Stimulated activated CD8-positive, alpha-beta memory T cell treated with anti-CD3 and anti-CD28 coated beads, Interleukin-7, amount 100 ng/mL, for 48 hours (primary cell): ENCODE results near the gene ZDHHC14.

Source experiments
- DNase-seq, 2 donors: peaks; one replicate each; pipeline ENCODE4 v3.0.0-alpha.2; 2020; ENCODE audit warnings: low read depth in 1 of 2; ENCODE audit errors: extremely low read depth in 1 of 2

The ZDHHC14 gene

DNA sequence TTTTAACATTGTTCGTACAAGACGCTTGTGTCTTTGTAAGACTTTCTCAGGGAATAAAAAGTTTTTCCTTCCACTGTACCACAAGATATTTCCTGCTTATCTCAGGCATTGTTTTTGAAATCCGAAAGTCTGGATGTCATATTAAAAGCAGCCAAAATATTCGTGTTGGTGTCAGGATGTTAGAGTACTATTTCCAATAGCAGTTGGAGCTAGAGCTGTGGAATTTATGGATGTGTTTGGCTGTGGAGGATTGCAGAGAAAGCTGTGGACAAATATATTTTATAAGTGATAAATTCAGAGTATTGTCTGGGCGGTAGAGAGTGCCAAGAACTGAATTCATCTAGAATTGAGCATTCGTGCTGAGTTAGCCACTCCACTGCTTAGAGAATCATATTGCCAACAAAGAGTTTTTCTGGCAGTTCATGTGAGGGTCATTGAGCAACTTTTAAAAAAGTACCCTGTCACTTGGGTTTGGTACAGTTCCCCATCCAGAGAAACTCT, 57.7 kb downstream of the ZDHHC14 start:
- no peak for DNase-seq

DNA sequence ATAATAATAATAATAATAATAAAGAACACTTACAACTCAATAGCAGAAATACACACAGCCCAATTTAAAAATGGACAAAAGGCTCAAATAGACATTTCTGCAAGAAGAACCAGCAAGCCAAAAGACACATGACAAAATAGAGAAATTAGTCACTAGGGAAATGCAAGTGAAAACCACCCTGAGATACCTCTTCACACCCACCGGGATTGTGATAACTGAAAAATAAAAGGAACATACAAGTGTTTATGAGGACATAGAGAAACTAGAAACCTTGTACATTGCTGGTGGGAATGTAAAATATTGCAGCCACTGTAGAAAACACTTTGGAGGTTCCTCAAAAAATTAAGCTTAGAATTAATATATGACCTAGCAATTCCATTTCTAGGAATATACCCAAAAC, 59.2 kb downstream of the ZDHHC14 start:
- no peak for DNase-seq

DNA sequence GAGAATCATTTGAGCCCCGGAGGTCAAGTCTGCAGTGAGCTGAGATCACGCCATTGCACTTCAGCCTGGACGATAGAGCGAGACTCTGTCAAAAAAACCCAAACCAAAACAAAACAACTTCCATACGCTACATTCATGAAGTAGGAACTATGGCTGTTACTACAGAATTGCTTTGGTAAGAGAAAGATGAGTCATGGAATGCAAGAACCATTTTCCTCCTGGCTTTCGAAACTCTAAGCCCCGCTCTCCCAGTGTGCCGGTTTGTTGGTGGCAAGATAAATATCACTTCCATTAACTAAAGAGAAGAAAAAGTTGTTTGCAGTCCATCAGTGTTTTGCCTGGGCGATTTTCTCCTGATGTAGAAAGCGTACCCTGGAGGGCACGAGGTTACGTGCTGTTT, 61.3 kb downstream of the ZDHHC14 start:
- DNase-seq, result no peak

DNA sequence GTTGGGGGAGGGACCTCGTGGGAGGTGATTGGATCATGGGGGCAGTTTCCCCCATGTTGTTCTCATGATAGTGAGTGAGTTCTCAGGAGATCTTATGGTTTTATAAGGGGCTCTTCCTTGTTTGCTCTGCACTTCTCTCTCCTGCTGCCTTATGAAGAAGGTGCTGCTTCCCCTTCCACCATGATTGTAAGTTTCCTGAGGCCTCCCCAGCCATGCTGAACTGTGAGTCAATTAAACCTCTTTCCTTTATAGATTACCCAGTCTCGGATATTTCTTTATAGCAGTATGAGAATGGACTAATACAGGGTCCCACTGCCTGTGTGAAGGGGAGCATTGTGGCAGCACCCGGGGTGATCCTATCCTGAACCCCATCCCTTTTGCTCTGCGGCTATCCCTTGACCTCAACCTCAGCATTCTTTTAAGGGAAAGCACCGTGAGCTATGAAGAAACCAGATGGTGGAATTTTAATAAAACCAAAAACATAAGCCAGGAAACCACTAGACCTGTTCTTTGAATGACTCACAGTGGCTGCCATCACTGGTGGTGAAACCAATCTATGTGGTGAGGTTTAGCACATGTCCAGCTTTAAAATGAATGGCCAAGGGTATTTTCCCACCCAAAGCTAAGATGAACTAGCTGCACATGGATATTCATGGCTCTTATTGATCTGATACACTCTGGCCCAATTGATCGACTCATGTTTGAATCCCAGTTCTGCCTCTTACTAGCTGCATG, 62.2 kb downstream of the ZDHHC14 start:
- no peak for DNase-seq

DNA sequence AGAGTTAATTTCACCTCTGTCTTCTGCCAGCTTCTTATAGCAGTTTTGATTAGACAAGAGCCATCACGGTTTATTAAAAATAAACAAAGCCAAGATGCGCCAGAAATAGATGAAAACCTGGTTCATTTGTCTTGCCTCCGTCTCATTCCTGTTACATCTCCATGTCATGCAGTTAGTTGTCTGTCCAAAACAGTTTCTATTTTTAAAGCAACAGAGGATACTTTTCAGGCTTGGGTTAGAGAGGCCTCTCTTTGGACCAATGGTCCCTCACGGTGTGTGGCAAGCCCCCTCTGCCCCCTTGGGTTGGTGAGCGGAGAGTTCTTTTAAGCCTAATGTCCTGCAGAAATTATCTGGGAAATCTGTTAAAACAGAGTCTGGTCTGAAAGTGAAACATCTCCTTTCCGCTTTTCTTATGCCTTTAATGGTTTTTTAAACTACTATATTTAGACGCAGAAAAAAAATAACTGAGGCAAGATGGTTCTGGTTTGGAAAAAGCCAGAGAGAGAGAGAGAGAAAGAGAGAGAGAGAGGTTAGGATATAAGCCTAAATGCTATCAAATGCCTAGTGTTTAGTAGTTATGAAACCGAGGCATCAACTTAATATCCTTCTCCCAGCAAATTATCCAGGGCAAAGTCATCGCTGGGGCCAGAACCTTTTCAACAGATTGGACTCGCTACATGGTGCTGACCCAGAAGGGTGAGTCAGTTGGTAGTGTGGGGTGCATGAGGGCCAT, 64.5 kb downstream of the ZDHHC14 start:
- no peak for DNase-seq

DNA sequence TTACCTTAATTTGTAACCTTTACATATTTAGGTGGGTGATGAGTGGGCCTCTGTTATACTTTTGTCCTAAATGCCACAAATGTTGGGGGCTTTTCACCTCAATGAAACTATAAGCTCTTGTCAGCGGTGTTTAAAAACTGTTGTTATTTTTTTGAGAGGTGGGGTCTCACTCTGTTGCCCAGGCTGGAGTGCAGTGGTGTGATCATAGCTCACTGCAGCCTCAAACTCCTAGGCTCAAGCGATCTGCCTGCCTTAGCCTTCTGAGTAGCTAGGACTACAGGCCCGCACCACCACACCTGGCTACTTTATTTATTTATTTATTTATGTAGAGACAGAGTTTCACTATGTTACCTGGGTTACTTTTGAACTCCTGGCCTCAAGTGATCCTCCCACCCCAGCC, 66.7 kb downstream of the ZDHHC14 start:
- DNase-seq, result no peak

DNA sequence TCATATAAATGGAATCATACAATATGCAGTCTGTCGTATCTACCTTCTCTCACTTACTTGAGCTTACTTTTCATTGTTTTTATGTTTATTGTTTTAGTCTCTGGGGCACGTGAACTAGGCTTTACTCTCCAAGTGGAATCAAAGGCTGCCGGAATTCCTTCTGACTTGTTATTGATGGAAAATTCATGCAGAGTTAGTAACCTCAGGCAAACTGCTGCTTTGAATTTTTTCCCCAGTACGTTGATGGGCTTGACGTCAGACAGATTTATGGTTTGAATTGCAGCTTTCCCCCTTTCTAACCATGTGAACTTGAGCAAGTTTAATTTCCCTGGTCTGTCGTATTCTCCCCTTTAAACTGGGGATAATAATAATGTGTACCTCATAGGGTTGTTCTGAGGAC, 68.6 kb downstream of the ZDHHC14 start:
- no peak for DNase-seq

DNA sequence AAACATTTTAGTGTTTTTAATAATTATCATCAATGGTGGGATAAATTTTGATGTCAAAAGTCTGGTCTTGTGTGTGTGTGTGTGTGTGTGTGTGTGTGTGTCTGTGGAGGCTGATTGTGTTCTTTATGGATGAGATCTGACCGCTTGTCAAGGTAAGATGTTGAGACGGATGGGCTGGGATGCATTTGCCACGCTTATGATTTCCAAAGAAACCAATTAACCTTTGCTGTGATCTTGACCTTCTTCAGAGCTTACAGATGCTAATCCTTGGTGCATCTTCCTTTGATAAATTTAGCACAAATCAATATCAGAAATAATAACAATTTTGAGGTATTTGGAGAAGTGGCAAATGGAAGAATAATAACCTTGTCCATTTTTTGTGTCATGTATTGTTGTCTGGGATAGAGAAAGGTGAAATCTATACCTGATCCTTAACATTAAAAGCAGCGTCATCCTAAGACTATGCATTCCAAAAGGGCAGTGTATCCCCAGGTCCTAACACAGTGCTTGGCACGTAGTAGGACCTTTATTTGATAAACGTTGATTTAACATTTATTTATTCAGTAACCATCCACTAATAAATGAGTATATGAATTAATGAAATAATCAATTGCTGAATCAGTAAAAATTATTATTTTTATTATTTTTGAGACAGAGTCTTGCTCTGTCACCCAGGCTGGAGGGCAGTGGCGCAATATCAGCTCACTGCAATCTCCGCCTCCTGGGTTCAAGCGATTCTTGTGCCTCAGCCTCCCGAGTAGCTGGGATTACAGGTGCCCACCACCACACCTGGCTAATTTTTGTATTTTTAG, 70.1 kb downstream of the ZDHHC14 start:
- no peak for DNase-seq

DNA sequence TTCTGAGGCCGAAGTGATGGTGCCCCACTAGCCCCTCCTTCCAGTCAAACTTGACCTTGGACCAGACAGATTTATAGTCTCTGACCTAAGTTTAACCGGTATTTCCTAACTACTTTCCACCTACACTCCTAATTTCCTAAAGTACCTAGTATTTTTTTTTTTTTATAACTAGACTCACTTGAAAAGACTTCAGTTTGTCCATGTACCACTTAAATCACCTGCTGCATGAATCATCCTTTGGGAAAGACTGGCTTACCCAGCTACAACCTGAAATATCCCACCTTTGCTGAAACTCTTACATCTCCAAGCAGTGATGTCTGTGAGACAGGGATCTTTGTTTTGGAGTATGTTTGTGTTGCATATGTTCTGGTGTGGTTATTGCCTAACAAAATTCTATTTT, 71.1 kb downstream of the ZDHHC14 start:
- no peak for DNase-seq

DNA sequence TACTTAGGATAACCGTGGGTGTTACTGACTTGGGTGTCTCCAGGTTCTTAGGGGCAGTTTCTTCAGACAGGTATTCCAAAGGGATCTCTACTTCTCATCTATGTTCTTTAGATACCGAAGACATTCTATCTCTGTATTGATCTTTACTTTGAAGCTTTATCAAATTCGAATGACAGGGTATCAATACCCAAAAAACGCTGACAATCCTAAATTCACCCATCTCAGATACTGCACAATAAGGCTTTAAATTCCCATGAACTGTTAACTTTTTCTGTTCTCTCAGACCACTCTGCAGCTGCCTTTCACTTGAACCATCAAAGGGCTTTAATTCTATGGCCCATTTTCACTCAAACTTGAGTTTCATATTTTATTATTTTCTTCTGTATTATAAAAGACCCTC, 72.1 kb downstream of the ZDHHC14 start:
- DNase-seq, result no peak

DNA sequence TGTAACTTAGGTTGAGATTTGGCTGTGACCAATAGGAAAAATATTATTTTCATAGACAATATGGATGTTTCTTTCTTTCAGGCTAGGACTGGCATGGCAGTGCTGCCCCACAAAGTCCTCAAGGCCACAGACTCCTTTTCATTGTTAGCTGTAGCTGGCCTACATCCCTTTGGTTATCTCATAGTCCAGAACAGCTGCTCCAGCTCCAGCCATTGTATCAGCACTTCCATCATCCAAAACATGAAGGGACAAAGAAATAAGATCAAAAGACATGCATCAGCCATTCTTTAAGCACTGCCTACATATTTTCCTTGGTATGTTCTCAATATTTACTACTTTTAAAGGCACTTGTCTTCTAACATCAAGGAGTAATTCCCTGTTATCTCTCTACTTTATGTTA, 73.0 kb downstream of the ZDHHC14 start:
- no peak for DNase-seq

DNA sequence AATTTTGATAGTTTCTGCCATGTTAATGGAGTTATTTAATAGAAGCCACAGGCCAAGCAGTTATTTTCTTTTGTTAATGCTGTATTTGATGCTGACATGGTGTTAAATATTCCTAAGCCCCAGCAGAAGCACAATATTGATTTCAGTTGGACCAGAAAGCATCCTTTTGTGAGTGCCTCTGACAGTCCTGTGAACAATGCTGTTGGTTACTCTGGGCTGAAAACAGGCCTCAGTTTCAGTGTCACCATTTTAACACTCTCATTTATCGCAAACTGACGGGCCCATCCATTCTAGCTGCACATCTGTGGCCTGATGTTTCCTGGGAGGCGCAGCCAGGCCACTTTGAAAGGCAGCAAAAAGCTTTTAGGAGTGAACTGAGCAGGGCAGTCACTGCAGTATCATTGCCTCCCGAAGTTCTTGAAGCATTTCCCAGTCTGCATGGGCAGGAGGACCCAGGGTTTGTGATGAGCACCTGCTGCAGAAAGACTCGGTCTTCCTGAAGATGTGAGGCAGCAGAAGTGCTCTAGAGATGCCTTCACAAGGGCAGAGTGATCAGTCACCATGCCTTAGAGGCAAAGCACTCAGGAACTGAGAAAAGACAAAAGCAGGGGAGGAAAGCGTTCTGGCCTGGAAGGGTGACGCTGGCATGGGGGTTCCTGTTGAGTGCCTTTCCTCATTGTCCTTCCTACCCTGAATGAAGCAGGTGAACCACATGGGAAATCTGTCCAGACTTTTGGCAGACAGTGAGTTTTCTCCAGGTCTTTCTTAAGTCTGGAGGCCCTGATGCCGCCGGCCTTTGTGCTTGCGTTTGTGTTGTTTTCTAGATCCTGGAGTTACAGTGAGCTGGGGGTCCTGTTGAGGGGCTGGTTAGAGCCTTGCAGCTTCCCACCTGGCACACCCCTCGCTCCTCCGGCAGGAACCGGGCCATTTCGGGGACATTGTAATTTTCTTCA, 74.0 kb downstream of the ZDHHC14 start:
- DNase-seq, result no peak

DNA sequence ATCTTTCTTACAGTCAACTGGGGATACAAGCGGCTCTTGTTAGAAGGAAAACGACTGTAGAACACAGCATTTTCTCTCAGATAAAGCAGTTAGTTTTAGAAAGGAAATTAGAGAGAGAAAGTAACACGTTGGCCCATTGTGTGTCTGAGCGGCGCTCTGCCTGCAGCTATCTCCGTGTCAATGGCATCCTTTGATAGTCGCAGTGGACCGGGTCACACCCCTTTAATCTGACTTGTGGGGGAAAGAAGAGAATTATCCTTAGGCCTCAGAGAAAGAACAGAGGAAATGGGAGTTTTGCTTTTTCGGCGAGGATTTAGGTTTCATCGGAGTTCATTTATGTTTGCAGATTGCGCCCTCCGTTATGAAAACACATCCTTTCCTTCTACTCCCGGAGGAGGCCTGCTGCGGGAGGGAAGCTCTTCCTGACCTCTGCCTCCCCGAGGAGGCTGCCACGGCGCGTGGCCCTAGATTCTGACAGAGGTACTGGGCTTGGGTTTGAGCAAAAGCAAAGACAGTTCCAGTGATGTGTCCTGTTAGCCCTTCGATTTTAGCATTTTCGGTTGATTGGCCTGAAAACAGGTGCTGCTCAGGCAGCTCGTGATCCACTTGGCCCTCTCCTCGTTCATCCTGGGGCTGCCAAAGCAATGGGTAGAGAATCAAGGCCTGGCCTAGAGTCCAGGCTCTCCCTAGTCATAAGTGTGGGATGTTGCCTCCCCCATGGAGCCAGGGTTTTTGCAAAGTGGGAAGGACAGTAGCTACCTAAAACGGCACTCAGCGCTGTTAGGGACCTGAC, 74.9 kb downstream of the ZDHHC14 start:
- DNase-seq, result no peak

DNA sequence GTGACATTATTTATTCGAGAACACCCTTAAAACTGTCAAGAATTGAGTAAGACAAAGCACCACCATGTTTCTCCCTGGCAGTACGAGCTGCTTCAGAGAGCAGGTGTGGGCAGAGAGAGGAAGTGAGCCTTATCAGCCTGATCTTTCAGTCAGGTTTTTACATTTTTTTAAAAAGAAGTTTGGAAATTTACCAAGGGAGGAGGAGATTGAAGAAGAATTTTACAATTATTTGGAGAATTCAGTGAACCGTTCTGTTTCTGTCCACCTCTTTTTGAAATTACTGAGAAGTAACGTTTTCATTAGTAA, 75.5 kb downstream of the ZDHHC14 start:
- DNase-seq, result no peak

DNA sequence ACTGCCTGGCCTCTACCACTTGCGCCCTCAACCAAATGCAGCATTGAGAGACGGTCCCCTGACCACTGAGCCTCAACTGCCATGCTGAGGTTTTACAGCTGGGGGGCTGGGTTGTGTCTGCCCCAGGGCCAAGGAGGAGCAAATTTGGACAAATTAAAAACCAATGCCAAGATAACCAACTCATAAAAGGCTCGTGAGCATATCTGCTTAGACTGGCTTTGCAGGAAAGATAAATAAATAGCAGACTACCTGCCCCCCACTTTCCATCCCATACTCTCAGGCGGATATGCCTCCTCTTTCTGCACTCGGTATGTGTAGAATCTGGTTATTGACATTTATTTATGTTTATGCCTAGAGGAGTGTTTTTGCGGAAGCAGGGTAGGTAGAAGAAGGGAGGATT, 76.8 kb downstream of the ZDHHC14 start:
- DNase-seq, result no peak

DNA sequence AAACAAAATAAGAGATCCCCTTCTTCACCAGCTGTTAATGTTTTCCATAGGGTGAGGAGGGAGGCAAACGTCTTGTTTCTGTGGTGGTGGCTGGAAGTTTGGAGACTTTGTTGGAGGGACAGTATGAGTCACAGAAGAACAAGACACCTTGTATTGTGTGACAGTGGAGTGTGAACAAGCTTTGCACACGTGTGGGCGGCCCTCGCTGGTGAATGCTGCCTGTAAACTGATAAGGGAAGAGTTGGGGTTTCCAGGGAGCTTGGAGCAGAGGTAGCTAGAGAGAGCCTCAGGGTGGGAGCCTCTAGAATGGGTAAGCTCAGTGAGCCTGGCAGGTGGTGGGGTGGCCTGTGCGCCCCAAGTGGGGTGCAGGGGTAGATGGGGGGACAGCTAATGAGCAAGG, 78.3 kb downstream of the ZDHHC14 start:
- peak in 1 of 2 donors; percentile 34 for DNase-seq

DNA sequence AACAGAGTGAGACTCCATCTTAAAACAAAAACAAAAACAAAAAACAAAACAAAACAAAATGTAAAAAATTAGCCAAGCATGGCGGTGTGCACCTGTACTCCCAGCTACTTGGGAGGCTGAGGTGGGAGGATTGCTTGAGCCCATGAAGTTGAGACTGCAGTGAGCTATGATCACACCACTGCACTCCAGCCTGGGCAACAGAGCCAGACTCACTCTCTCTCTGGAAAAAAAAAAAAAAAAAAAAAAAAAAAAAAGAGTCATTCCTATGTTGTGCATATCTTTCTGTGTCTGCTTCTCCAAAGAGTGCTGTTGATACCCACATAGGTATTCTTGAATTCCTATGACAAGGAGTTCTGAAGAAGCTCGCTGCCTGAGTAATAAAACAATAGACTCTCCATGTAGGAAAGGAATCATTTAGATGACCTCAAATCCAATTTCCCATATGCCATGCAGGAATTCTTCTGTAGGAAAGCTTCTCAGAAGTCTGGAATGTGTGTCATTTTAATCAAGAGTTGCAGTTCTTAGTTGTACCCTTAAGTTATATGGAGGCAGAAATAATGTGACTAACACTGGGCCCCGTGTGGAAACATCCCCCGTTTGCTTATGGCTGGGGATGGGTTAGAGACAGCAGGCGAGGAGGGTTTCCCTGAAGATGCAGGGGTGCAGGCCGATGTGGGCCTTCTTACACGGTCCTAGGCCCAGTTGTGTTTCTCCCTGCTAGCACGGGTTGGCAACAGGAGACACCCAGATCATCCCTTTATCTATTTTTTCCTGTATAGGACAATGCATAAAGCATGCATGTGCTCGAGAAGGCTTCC, 79.4 kb downstream of the ZDHHC14 start:
- DNase-seq, result no peak

DNA sequence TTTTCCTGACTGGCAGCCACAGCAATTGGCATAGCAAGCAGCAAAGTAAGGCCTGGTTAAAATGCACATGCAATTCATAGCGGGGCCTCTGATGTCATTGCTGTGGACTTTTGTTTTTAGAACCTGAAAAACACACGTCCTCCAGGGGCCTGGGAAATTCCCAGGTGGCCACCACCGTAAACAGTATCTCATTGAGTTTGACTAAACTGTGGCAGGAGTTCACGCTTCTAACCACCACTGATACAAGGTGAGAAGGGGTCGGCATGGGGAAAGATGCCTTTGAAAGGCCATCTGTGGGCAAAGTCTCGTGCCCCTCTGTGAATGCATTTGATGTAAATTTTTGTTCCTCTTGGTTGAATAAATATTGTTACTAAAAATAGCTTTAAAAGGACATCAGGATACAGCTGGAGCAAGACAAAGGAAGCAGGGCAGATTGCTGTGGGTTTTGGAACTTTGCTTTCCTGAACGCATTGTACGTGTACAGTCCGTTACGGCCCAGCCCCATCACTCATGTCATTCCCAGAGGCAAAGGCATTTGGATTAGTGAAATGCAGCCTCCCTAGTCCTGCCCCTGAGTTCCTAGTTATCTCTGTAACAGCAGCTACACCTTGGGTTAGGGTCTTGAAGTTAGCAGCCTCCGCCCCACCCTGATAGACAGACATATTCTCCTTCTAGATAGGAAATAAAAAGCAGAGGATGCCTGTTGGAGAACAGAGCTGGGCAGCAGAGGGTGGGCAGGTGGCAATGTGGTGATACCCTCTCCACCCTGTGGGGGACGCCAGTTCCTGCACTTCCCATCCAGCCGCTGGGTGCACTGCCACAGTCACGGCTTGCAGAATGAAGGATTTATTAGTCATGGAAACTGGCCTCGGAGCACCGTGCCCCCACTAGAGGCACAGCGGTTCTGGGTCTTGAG, 80.3 kb downstream of the ZDHHC14 start:
- DNase-seq, result peak; percentile 57 to 77
